Sigmoid colon (tissue), 7 donors: ENCODE results near the gene OR2V2. TPM values are rescaled to one million over a fixed set of nuclear protein-coding genes. Genes with fewer than 3 reads are reported as not detected.
"Not testable (repeated sequence)": the region's sequence is repeated elsewhere in the genome, so short reads cannot be mapped to it uniquely, and the experiment has no call there.

ENCODE experiments used
- DNase-seq: peaks from one replicate; pipeline ENCODE4 v3.0.0-alpha.2; 2019
- H3K27ac ChIP-seq, 4 donors: fragments of 200-600 bp; sonication (generic); one replicate each; pipeline ENCODE4 v1.5.1; 2016 to 2019; ENCODE audit warnings: mild to moderate bottlenecking in 1 of 4
- H3K27me3 ChIP-seq, 3 donors: fragments of 200-600 bp; sonication (generic); one replicate each; pipeline ENCODE4 v1.5.1; 2019; ENCODE audit warnings: mild to moderate bottlenecking in 1 of 3
- H3K36me3 ChIP-seq, 4 donors: fragments of 200-600 bp; sonication (generic); one replicate each; pipeline ENCODE4 v1.5.1; 2016 to 2019
- H3K4me1 ChIP-seq, 4 donors: fragments of 200-600 bp; sonication (generic); one replicate each; pipeline ENCODE4 v1.5.1; 2017 to 2019
- H3K4me3 ChIP-seq, 4 donors: fragments of 200-600 bp; sonication (generic); one replicate each; pipeline ENCODE4 v1.5.1; 2017 to 2019; ENCODE audit warnings: mild to moderate bottlenecking in 2 of 4, moderate library complexity in 1 of 4
- H3K9me3 ChIP-seq, 4 donors: fragments of 200-600 bp in 3 of 4; sonication (generic) in 3 of 4; one replicate each; pipeline versions ENCODE4 v1.5.1 to v1.6.1; 2013 to 2019
- EP300 ChIP-seq, 4 donors: sonication (generic); formaldehyde crosslinking; IDR thresholded peaks; one replicate each; pipeline ENCODE4 v1.6.1; 2017; ENCODE audit warnings: antibody characterized with exemption in 4 of 4
- POLR2A ChIP-seq, 2 donors: fragments of 450-650 bp; IDR thresholded peaks; one replicate each; pipeline ENCODE4 v1.6.1; 2016; ENCODE audit warnings: antibody characterized with exemption in 2 of 2, mild to moderate bottlenecking in 2 of 2, moderate library complexity in 2 of 2
- POLR2AphosphoS5 ChIP-seq, 4 donors: sonication (generic); formaldehyde crosslinking; IDR thresholded peaks; one replicate each; pipeline ENCODE4 v1.6.1; 2017; ENCODE audit warnings: antibody characterized with exemption in 4 of 4
- WGBS, 2 donors: extraction: QIAGEN DNeasy Blood & Tissue Kit; methylation state at CpG; one replicate each; pipeline ENCODE4 v1.1.7; 2013; 5-methylcytosine and 5-hydroxymethylcytosine counted together
- intact Hi-C: fragments of 100-400 bp; cut with DNase I; formaldehyde crosslinking; loops from one replicate; pipeline ENCODE4 v1.15.1; 2023
- polyA plus RNA-seq, 3 donors: library from polyadenylated mRNA; stranded (reverse); fragments of 200-250 nt; gene quantifications; one replicate each; pipeline ENCODE4 v1.2.3, GENCODE V29; 2013
- total RNA-seq, 4 donors: library from RNA; depleted of rRNA; stranded (reverse); fragments of >200 nt; gene quantifications; one replicate each; pipeline ENCODE4 v1.1.0, GENCODE V29; 2016
- TF ChIP-seq, protein P1 (sequence below), 4 experiments: fragments of 450-650 bp in 3 of 4; fragments of 200-600 bp in 1 of 4; IDR thresholded peaks; one replicate each; pipeline ENCODE4 v1.5.1; 2016 to 2019; ENCODE audit warnings: antibody characterized with exemption in 4 of 4, mild to moderate bottlenecking in 3 of 4, moderate library complexity in 2 of 4
- donor health status: healthy with polysubstance abuse.
- donor health status: Bipolar disorder and iron deficiency.
- donor health status: healthy.

Gene OR2V2
- total and polyA plus RNA-seq, 7 donors, result not detected

GRCh38 chr5:181167814-181168488, 20.6 kb downstream of the OR2V2 start:
- H3K4me1 ChIP-seq, result peaks cover 0 to 14% (median 7%) of the 10 kb centered on the region in 4 donors
- TF ChIP-seq POLR2A (IDR thresholded peaks at IDR 0.05), result no peak
- TF ChIP-seq, protein P1, sequence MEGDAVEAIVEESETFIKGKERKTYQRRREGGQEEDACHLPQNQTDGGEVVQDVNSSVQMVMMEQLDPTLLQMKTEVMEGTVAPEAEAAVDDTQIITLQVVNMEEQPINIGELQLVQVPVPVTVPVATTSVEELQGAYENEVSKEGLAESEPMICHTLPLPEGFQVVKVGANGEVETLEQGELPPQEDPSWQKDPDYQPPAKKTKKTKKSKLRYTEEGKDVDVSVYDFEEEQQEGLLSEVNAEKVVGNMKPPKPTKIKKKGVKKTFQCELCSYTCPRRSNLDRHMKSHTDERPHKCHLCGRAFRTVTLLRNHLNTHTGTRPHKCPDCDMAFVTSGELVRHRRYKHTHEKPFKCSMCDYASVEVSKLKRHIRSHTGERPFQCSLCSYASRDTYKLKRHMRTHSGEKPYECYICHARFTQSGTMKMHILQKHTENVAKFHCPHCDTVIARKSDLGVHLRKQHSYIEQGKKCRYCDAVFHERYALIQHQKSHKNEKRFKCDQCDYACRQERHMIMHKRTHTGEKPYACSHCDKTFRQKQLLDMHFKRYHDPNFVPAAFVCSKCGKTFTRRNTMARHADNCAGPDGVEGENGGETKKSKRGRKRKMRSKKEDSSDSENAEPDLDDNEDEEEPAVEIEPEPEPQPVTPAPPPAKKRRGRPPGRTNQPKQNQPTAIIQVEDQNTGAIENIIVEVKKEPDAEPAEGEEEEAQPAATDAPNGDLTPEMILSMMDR (IDR thresholded peaks at IDR 0.05), result peak in 1 of 4 experiments; percentile 14
- H3K9me3 ChIP-seq, result no peaks in the 10 kb centered on the region
- DNase-seq, result no peak
- H3K4me3 ChIP-seq, result no peak overlapping the region
- H3K27me3 ChIP-seq, result peaks cover 16 to 100% (median 86%) of the 10 kb centered on the region in 3 donors
- intact Hi-C loops, result no loop called here
- WGBS, 2 donors, result 7 to 12% methylated on average over 11 of the region's 11 CpGs
- H3K36me3 ChIP-seq, result no peaks in the 10 kb centered on the region
- H3K27ac ChIP-seq, result no peak overlapping the region

- H3K4me1 ChIP-seq, result peaks cover 0 to 21% (median 7%) of the 10 kb centered on the region in 4 donors
- TF ChIP-seq POLR2AphosphoS5 (IDR thresholded peaks at IDR 0.05) (no peak), EP300 (IDR thresholded peaks at IDR 0.05) (no peak), POLR2A (IDR thresholded peaks at IDR 0.05) (no peak)
- TF ChIP-seq, protein P1 (IDR thresholded peaks at IDR 0.05), result no peak
- intact Hi-C loops, result no loop called here
- no peak overlapping the region for H3K27ac ChIP-seq
- DNase-seq, result no peak
- no peaks in the 10 kb centered on the region for H3K9me3 ChIP-seq
- no peak overlapping the region for H3K4me3 ChIP-seq
- H3K36me3 ChIP-seq, result no peaks in the 10 kb centered on the region
- H3K27me3 ChIP-seq, result peaks cover 23 to 100% (median 93%) of the 10 kb centered on the region in 3 donors
- 33 to 38% methylated on average over 14 of the region's 14 CpGs for WGBS, 2 donors
Measured at GRCh38 chr5:181168595-181169118, 21.3 kb downstream of the OR2V2 start.

DNA sequence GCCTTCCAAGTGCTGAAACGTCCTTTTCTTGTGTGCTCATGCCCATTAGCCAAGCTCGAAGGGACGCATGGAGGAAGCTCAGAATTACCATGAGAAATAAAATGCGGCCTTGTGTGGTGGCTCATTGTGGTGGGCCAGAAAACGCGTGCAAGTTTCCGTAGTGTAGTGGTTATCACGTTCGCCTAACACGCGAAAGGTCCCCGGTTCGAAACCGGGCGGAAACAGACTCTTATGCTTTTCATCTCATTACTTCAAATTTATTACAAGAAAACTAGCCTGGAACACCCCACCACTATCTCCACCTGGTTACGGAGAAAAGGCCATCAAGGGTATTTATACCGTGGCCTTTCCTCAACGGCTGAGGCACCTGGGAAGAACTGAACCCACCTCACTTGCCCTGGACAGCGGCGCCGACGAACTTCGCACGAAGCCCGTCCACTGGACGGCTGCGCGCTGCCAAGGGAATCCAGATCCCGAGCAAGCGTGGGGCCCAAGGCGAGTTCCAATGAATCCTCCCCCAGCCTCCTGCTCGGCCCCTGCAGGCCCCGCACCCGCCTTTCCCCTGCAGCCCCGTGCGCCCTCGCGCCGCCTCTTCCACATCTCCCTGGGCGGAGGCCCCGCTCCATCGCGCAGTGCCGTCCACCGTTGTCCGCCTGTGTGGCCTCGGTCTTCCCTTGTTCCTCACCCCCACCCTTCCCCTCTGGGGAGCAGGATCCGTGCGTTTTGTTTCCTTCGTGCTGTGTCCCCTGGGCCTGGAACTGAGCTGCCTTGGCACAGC, 22.3 kb downstream of the OR2V2 start:
- WGBS, 2 donors, result 5 to 13% methylated on average over 50 of the region's 50 CpGs
- Histone ChIP-seq H3K27me3 (peaks cover 33 to 100% (median 97%) of the 10 kb centered on the region in 3 donors), H3K4me1 (peaks cover 0 to 23% (median 7%) of the 10 kb centered on the region in 4 donors)
- intact Hi-C loops, H3K36me3 ChIP-seq, H3K9me3 ChIP-seq, H3K4me3 ChIP-seq, H3K27ac ChIP-seq, DNase-seq: not testable (repeated sequence)

- intact Hi-C loops, result no loop called here
- no peaks in the 10 kb centered on the region for H3K9me3 ChIP-seq
- peaks cover 33 to 100% (median 99%) of the 10 kb centered on the region in 3 donors for H3K27me3 ChIP-seq
- DNase-seq, result no peak
- H3K4me1 ChIP-seq, result peaks cover 0 to 23% (median 7%) of the 10 kb centered on the region in 4 donors
- H3K4me3 ChIP-seq, result no peak overlapping the region
- 5 to 16% methylated on average over 33 of the region's 33 CpGs for WGBS, 2 donors
- H3K36me3 ChIP-seq, result no peaks in the 10 kb centered on the region
- TF ChIP-seq, protein P1 (IDR thresholded peaks at IDR 0.05), result no peak
- no peak for TF ChIP-seq POLR2AphosphoS5 (IDR thresholded peaks at IDR 0.05)
- TF ChIP-seq POLR2A (IDR thresholded peaks at IDR 0.05), result no peak
- no peak for TF ChIP-seq EP300 (IDR thresholded peaks at IDR 0.05)
- no peak overlapping the region for H3K27ac ChIP-seq
Measured at GRCh38 chr5:181170237-181170825, 22.9 kb downstream of the OR2V2 start.

DNA sequence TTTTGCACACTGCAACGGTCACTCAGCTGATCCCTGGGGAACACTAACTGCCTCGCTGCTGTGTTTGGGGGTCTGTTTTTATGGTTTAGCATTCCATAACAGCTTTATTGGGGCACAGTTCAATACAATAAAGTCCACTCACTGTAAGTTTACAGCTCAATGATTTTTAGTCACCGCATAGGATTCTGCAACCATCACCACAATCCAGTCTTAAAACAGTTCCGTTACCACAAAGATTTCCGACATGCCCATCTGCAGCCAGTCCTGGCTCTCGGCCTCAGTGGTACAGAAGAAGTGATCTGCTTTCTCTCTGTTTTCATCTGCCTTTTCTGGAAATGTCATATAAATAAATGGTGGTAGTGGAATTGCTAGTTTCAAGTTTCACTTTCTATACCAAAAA, 23.6 kb downstream of the OR2V2 start:
- H3K27ac ChIP-seq, result no peak overlapping the region
- H3K4me1 ChIP-seq, result peaks cover 0 to 23% (median 7%) of the 10 kb centered on the region in 4 donors
- no peak overlapping the region for H3K4me3 ChIP-seq
- 27 to 47% methylated on average over 6 of the region's 6 CpGs for WGBS, 2 donors
- no peaks in the 10 kb centered on the region for H3K9me3 ChIP-seq
- H3K36me3 ChIP-seq, result no peaks in the 10 kb centered on the region
- no peak for DNase-seq
- intact Hi-C loops, result no loop called here
- H3K27me3 ChIP-seq, result peaks cover 33 to 99% (median 93%) of the 10 kb centered on the region in 3 donors
- TF ChIP-seq, protein P1 (IDR thresholded peaks at IDR 0.05), result no peak
- TF ChIP-seq POLR2A (IDR thresholded peaks at IDR 0.05) (no peak), POLR2AphosphoS5 (IDR thresholded peaks at IDR 0.05) (no peak), EP300 (IDR thresholded peaks at IDR 0.05) (no peak)
